DOHH2 (cell line): ENCODE data around the gene CD244.

Source experiments
- H3F3A ChIP-seq: fragments of 200-600 bp; sonication (generic), shearing (Covaris generic); 2 replicates; pipeline ENCODE4 v1.6.0; 2016; ENCODE audit warnings: antibody characterized with exemption, mild to moderate bottlenecking; ENCODE audit not compliant: control insufficient read depth, insufficient read depth
- H3K27ac ChIP-seq: fragments of 200-600 bp; sonication (generic); 2 replicates; pipeline ENCODE4 v1.5.1; 2014; ENCODE audit warnings: low read depth, mild to moderate bottlenecking, low read length, moderate library complexity
- H3K27me3 ChIP-seq: fragments of 200-600 bp; sonication (generic); 2 replicates; pipeline ENCODE4 v1.6.1; 2014; ENCODE audit warnings: mild to moderate bottlenecking, low read length, mixed read lengths; ENCODE audit not compliant: control insufficient read depth
- H3K36me3 ChIP-seq: fragments of 200-600 bp; sonication (generic); 2 replicates; pipeline ENCODE4 v1.6.1; 2014; ENCODE audit warnings: mild to moderate bottlenecking, low read length, moderate library complexity, mixed read lengths; ENCODE audit not compliant: control insufficient read depth
- H3K4me1 ChIP-seq: fragments of 200-600 bp; sonication (generic); 2 replicates; pipeline ENCODE4 v1.6.1; 2014; ENCODE audit warnings: mild to moderate bottlenecking, low read length, mixed read lengths; ENCODE audit not compliant: control insufficient read depth
- H3K4me2 ChIP-seq: fragments of 200-600 bp; sonication (generic); 2 replicates; pipeline ENCODE4 v1.6.0; 2014; ENCODE audit warnings: mild to moderate bottlenecking, low read length, moderate library complexity
- H3K4me3 ChIP-seq: fragments of 200-600 bp; sonication (generic); 2 replicates; pipeline ENCODE4 v1.5.1; 2014; ENCODE audit warnings: mild to moderate bottlenecking, low read length, mixed read lengths
- H3K79me2 ChIP-seq: fragments of 200-600 bp; sonication (generic); 2 replicates; pipeline ENCODE4 v1.6.1; 2014; ENCODE audit warnings: mild to moderate bottlenecking, low read length, mixed read lengths; ENCODE audit not compliant: control insufficient read depth
- H3K9me2 ChIP-seq: fragments of 200-600 bp; sonication (generic); replicated peaks from 2 replicates; pipeline ENCODE4 v1.6.1; 2014; ENCODE audit warnings: mild to moderate bottlenecking, low read length, mixed read lengths; ENCODE audit not compliant: control insufficient read depth
- H3K9me3 ChIP-seq: fragments of 200-600 bp; sonication (generic); 2 replicates; pipeline ENCODE4 v1.6.1; 2014; ENCODE audit warnings: antibody characterized with exemption, low read length, mixed read lengths; ENCODE audit not compliant: control insufficient read depth, insufficient read depth
- H4K20me1 ChIP-seq: fragments of 200-600 bp; sonication (generic); 2 replicates; pipeline ENCODE4 v1.6.0; 2014; ENCODE audit warnings: low read depth, mild to moderate bottlenecking, antibody characterized with exemption, low read length, moderate library complexity; ENCODE audit not compliant: control insufficient read depth, insufficient read depth
- CTCF ChIP-seq: fragments of 200-600 bp; sonication (generic); IDR thresholded peaks from one replicate; pipeline ENCODE4 v1.5.1; 2014; ENCODE audit warnings: antibody characterized with exemption, mild to moderate bottlenecking, low read depth, low read length; ENCODE audit not compliant: poor library complexity, severe bottlenecking
- EZH2phosphoT487 ChIP-seq: fragments of 200-600 bp; sonication (generic); IDR thresholded peaks from 2 replicates; pipeline ENCODE4 v1.6.1; 2017; ENCODE audit warnings: borderline replicate concordance, mild to moderate bottlenecking, antibody characterized with exemption, low read length, moderate library complexity, mixed read lengths

The CD244 gene

GRCh38 chr1:160858097-160858496 lies 4.6 kb downstream of the CD244 start:
- no peaks in the 10 kb centered on the region for H3K9me2 ChIP-seq
- TF ChIP-seq EZH2phosphoT487 (no peak), CTCF (no peak)
- no peaks in the 10 kb centered on the region for H3K79me2 ChIP-seq
- H3K27ac ChIP-seq, result no peak overlapping the region
- H3K4me2 ChIP-seq, result no peak overlapping the region
- no peaks in the 10 kb centered on the region for H3K9me3 ChIP-seq
- H4K20me1 ChIP-seq, result no peaks in the 10 kb centered on the region
- peaks cover 23% of the 10 kb centered on the region for H3K27me3 ChIP-seq
- no peaks in the 10 kb centered on the region for H3K4me1 ChIP-seq
- no peaks in the 10 kb centered on the region for H3K36me3 ChIP-seq
- H3K4me3 ChIP-seq, result no peak overlapping the region
- H3F3A ChIP-seq, result no peaks in the 10 kb centered on the region

- no peak overlapping the region for H3K27ac ChIP-seq
- TF ChIP-seq EZH2phosphoT487 (no peak), CTCF (no peak)
- no peak overlapping the region for H3K4me3 ChIP-seq
- no peaks in the 10 kb centered on the region for H3K36me3 ChIP-seq
- no peaks in the 10 kb centered on the region for H3K9me2 ChIP-seq
- H3K79me2 ChIP-seq, result no peaks in the 10 kb centered on the region
- H4K20me1 ChIP-seq, result no peaks in the 10 kb centered on the region
- peaks cover 18% of the 10 kb centered on the region for H3K27me3 ChIP-seq
- no peak overlapping the region for H3K4me2 ChIP-seq
- no peaks in the 10 kb centered on the region for H3F3A ChIP-seq
- H3K9me3 ChIP-seq, result no peaks in the 10 kb centered on the region
- no peaks in the 10 kb centered on the region for H3K4me1 ChIP-seq
These were observed 7.3 kb downstream of the CD244 start for GRCh38 chr1:160855181-160855981.

- H3K4me1 ChIP-seq, result no peaks in the 10 kb centered on the region
- H3K79me2 ChIP-seq, result no peaks in the 10 kb centered on the region
- H3K4me3 ChIP-seq, result no peak overlapping the region
- H3K9me3 ChIP-seq, result no peaks in the 10 kb centered on the region
- no peaks in the 10 kb centered on the region for H3F3A ChIP-seq
- no peak overlapping the region for H3K27ac ChIP-seq
- no peak for TF ChIP-seq EZH2phosphoT487
- TF ChIP-seq CTCF, result no peak
- H3K36me3 ChIP-seq, result no peaks in the 10 kb centered on the region
- H4K20me1 ChIP-seq, result no peaks in the 10 kb centered on the region
- no peaks in the 10 kb centered on the region for H3K9me2 ChIP-seq
- H3K27me3 ChIP-seq, result peaks cover 18% of the 10 kb centered on the region
- no peak overlapping the region for H3K4me2 ChIP-seq
These were observed 8.9 kb downstream of the CD244 start for GRCh38 chr1:160853754-160854153.
